ENCODE results near the gene TSKU. TPM values are rescaled to one million over a fixed set of nuclear protein-coding genes. Genes with fewer than 3 reads are reported as not detected.
A peak's percentile ranks its signal among the peaks of the same experiment; 100 is the strongest.
"Not testable (repeated sequence)": the region's sequence is repeated elsewhere in the genome, so short reads cannot be mapped to it uniquely, and the experiment has no call there.

TSKU gene
- total RNA-seq, 2 donors from 2014 or later = 71.2 to 72.8 TPM

DNA sequence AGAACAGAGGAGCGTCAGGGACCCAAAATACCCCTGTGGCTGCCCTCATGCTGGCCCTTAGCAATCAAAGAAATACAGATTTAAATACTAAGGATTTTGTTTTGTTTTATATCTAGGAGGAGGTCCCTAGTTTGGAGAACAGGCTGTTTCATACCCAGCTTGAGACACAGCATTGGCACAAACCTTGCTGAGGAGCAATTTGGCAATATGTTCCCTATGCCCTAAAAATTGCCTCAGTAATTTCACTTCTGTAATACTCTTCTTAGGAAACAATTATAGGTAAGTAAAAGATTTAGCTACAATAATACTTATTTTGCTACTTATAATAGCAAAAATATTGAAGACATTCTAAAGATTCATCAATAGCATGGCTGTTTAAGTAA is 37.0 kb downstream of the TSKU start:
- 95% methylated on average over 1 of the region's 1 CpG for WGBS
- TF ChIP-seq, protein P1, sequence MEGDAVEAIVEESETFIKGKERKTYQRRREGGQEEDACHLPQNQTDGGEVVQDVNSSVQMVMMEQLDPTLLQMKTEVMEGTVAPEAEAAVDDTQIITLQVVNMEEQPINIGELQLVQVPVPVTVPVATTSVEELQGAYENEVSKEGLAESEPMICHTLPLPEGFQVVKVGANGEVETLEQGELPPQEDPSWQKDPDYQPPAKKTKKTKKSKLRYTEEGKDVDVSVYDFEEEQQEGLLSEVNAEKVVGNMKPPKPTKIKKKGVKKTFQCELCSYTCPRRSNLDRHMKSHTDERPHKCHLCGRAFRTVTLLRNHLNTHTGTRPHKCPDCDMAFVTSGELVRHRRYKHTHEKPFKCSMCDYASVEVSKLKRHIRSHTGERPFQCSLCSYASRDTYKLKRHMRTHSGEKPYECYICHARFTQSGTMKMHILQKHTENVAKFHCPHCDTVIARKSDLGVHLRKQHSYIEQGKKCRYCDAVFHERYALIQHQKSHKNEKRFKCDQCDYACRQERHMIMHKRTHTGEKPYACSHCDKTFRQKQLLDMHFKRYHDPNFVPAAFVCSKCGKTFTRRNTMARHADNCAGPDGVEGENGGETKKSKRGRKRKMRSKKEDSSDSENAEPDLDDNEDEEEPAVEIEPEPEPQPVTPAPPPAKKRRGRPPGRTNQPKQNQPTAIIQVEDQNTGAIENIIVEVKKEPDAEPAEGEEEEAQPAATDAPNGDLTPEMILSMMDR (IDR thresholded peaks at IDR 0.05) = no peak
- TF ChIP-seq POLR2A (IDR thresholded peaks at IDR 0.05) = no peak
- no peak for TF ChIP-seq POLR2AphosphoS5 (IDR thresholded peaks at IDR 0.05)
- Histone ChIP-seq H3K4me3 (no peak overlapping the region), H3K27ac (no peak overlapping the region), H3K4me1 (replicated peaks) (no peaks in the 10 kb centered on the region), H3K9me3 (no peaks in the 10 kb centered on the region), H3K36me3 (no peaks in the 10 kb centered on the region), H3K27me3 (replicated peaks; ENCODE audit: insufficient read depth) (no peaks in the 10 kb centered on the region)
- no peak for DNase-seq (ENCODE audit: low spot score)
- intact Hi-C loops (cut with DNase I) = no loop called here

DNA sequence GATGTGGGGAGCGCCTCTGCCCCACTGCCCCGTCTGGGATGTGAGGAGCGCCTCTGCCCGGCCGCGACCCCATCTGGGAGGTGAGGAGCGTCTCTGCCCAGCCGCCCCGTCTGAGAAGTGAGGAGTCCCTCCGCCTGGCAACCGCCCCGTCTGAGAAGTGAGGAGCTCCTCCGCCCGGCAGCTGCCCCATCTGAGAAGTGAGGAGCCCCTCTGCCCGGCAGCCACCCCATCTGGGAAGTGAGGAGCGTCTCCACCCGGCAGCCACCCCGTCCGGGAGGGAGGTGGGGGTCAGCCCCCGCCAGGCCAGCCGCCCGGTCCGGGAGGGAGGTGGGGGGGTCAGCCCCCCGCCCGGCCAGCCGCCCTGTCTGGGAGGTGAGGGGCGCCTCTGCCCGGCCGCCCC is 38.2 kb downstream of the TSKU start:
- DNase-seq (ENCODE audit: low spot score); H3K4me3 ChIP-seq; intact Hi-C loops (cut with DNase I); H3K4me1 ChIP-seq (replicated peaks); H3K36me3 ChIP-seq; H3K27ac ChIP-seq; H3K27me3 ChIP-seq (replicated peaks; ENCODE audit: insufficient read depth); H3K9me3 ChIP-seq: not testable (repeated sequence)
- WGBS = 93% methylated on average over 26 of the region's 29 CpGs

DNA sequence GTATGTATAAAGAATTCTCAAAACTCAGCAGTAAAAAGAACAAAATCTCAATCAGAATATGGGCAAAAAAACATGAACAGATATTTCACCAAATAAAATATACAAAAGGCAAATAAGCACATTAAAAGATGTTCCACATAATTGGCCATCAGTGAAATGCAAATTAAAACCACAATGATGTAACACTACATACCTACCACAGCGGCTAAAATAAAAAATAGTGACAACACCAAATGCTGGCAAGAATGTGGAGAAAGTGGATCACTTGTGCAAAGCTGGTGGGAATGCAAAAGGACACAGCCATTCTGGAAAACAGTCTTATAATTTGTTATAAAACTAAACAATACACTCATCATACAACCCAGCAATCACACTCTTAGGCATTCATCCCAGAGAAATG is 39.2 kb downstream of the TSKU start:
- intact Hi-C loops (cut with DNase I) = no loop called here
- Histone ChIP-seq H3K27me3 (replicated peaks; ENCODE audit: insufficient read depth) (no peaks in the 10 kb centered on the region), H3K4me3 (no peak overlapping the region), H3K9me3 (no peaks in the 10 kb centered on the region), H3K27ac (no peak overlapping the region), H3K36me3 (no peaks in the 10 kb centered on the region), H3K4me1 (replicated peaks) (no peaks in the 10 kb centered on the region)
- WGBS = 87% methylated on average over 1 of the region's 1 CpG
- TF ChIP-seq, protein P1 (IDR thresholded peaks at IDR 0.05) = no peak
- TF ChIP-seq POLR2A (IDR thresholded peaks at IDR 0.05) = no peak
- no peak for TF ChIP-seq POLR2AphosphoS5 (IDR thresholded peaks at IDR 0.05)
- no peak for DNase-seq (ENCODE audit: low spot score)

DNA sequence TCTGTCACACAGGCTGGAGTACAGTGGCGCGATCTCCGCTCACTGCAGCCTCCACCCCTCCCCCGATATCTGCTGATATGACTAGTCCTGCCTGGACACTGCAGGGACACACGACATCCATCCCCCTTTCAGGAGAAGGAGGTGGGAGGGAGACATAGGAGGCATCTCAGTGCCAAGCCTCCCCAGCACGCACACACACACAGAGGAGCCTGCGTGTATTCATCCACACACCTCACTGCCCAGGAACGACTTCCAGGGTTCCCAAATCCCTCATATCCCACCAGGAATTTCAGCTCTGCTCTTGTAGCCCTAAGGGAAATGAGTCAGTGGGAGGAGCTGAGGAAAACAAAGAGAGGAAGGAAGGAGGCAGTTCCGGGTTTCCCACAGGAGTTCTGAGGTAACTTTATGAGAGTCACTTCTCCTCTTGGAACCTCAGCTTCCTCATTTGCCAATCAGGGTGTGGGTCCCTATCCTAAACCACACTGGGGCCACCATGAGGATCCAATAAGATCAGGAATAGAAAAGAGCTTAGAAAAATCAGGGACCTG is 40.4 kb downstream of the TSKU start:
- intact Hi-C loops (cut with DNase I) = no loop called here

DNA sequence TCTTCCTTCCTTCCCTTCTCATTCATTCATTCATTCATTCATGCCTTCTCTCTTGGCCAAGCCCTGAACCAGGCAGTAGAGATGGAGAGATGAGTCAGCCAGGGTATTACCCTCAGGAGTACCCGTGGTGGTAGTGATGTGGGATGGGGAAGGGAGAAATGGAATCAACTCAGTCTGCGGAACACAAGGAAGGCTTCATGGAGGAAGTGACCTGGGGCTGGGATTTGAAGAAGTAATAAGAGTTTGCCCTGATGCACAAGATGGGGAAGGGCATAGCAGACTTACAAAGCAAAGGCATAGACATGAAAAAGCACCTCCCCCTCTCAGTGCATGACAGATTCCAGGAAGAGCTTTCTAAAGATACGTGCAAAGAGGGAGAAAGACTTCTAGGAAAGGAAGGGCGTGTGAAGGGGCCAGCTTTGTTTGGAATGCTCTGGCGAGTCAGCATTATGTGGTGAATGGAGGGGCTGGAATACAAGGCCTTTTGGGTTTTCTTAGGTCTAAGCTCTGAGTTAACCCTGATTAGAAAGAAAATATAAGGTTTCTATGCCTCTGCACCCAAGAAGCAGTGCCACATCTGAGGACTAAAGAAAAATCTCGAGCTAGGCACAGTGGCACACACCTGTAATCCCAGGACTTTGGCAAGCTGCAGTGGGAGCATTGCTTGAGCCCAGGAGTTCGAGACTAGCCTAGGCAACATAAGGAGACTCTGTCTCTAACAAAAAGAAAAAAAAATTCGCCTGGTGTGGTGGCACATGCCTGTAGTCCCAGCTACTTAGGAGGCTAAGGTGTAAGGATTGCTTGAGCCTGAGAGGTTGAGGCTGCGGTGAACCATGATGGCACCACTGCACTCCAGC is 41.2 kb downstream of the TSKU start:
- no peak for TF ChIP-seq POLR2AphosphoS5 (IDR thresholded peaks at IDR 0.05)
- TF ChIP-seq, protein P1 (IDR thresholded peaks at IDR 0.05) = no peak
- TF ChIP-seq POLR2A (IDR thresholded peaks at IDR 0.05) = no peak
- no peaks in the 10 kb centered on the region for H3K4me1 ChIP-seq (replicated peaks)
- WGBS = 58% methylated on average over 9 of the region's 9 CpGs
- H3K36me3 ChIP-seq = no peaks in the 10 kb centered on the region
- no peaks in the 10 kb centered on the region for H3K27me3 ChIP-seq (replicated peaks; ENCODE audit: insufficient read depth)
- H3K27ac ChIP-seq = no peak overlapping the region
- intact Hi-C loops (cut with DNase I) = no loop called here
- no peak for DNase-seq (ENCODE audit: low spot score)
- H3K9me3 ChIP-seq = no peaks in the 10 kb centered on the region
- H3K4me3 ChIP-seq = no peak overlapping the region

More for the DNA sequence above, 40.4 kb downstream of the TSKU start:
- Histone ChIP-seq H3K36me3 (no peaks in the 10 kb centered on the region), H3K4me3 (no peak overlapping the region), H3K9me3 (no peaks in the 10 kb centered on the region), H3K4me1 (replicated peaks) (no peaks in the 10 kb centered on the region), H3K27me3 (replicated peaks; ENCODE audit: insufficient read depth) (no peaks in the 10 kb centered on the region), H3K27ac (no peak overlapping the region)
- no peak for TF ChIP-seq POLR2A (IDR thresholded peaks at IDR 0.05)
- TF ChIP-seq POLR2AphosphoS5 (IDR thresholded peaks at IDR 0.05) = peak; percentile 11
- TF ChIP-seq, protein P1 (IDR thresholded peaks at IDR 0.05) = no peak
- no peak for DNase-seq (ENCODE audit: low spot score)
- 59% methylated on average over 9 of the region's 9 CpGs for WGBS
